DND-41 (cell line): ENCODE results near the gene DHRSX.

ENCODE experiments used
- EZH2 ChIP-seq: IDR thresholded peaks from 3 replicates; pipeline ENCODE4 v1.6.1; 2012; ENCODE audit warnings: borderline replicate concordance, low read depth, mild to moderate bottlenecking, moderate library complexity, low read length, inconsistent platforms; ENCODE audit not compliant: severe bottlenecking
- TF ChIP-seq, protein P1 (sequence below): IDR thresholded peaks from 2 replicates; pipeline ENCODE4 v1.5.1; 2012; ENCODE audit warnings: borderline replicate concordance, low read length, moderate library complexity, mild to moderate bottlenecking; ENCODE audit not compliant: poor library complexity, severe bottlenecking; ENCODE audit errors: extremely low read depth

DNA sequence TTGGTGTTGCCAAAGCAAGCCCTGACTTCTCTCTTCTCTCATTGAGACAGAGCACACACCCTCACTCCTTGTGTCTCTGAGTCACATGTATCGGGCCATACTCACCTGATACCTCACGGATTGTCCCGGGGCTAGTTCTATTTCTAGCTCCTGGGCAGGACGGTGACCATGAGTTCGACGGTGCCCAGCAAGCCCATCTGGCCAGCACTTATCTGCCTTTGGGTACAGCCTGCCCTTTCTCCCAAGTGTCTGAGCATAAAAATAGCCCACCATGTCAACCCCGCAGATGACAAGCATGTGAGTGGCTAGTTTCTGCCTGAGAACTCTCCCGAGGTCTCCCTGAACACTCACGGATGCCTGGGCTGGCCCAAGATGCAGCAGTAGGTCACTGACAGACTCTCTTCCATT, 158.5 kb downstream of the DHRSX start:
- TF ChIP-seq, protein P1, sequence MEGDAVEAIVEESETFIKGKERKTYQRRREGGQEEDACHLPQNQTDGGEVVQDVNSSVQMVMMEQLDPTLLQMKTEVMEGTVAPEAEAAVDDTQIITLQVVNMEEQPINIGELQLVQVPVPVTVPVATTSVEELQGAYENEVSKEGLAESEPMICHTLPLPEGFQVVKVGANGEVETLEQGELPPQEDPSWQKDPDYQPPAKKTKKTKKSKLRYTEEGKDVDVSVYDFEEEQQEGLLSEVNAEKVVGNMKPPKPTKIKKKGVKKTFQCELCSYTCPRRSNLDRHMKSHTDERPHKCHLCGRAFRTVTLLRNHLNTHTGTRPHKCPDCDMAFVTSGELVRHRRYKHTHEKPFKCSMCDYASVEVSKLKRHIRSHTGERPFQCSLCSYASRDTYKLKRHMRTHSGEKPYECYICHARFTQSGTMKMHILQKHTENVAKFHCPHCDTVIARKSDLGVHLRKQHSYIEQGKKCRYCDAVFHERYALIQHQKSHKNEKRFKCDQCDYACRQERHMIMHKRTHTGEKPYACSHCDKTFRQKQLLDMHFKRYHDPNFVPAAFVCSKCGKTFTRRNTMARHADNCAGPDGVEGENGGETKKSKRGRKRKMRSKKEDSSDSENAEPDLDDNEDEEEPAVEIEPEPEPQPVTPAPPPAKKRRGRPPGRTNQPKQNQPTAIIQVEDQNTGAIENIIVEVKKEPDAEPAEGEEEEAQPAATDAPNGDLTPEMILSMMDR: no peak
- no peak for TF ChIP-seq EZH2
